GM11168 (cell line): Measurements from ENCODE around the gene APBA1.
"Not testable (repeated sequence)": the region's sequence is repeated elsewhere in the genome, so short reads cannot be mapped to it uniquely, and the experiment has no call there.

ENCODE experiments used
- in situ Hi-C: fragments of 300-500 bp; cut with MboI; formaldehyde crosslinking; loops from one replicate; pipeline ENCODE4 v1.12.0; 2022; ENCODE audit warnings: low sequenced_read_pairs; ENCODE audit not compliant: unreplicated experiment

APBA1 gene

GRCh38 chr9:69456201-69456600, 216.0 kb downstream of the APBA1 start:
- in situ Hi-C loops, result no loop called here

GRCh38 chr9:69455311-69455710, 216.9 kb downstream of the APBA1 start:
- in situ Hi-C loops, result no loop called here

- in situ Hi-C loops, result no loop called here
Observed at GRCh38 chr9:69454321-69454720, 217.8 kb downstream of the APBA1 start.

GRCh38 chr9:69453746-69454145, 218.4 kb downstream of the APBA1 start:
- in situ Hi-C loops, result no loop called here

GRCh38 chr9:69452110-69452782, 219.9 kb downstream of the APBA1 start:
- in situ Hi-C loops, result no loop called here

GRCh38 chr9:69446496-69446895, 225.7 kb downstream of the APBA1 start:
- in situ Hi-C loops, result no loop called here

GRCh38 chr9:69445251-69445650, 226.9 kb downstream of the APBA1 start:
- in situ Hi-C loops, result no loop called here

- in situ Hi-C loops, result no loop called here
Observed at GRCh38 chr9:69444791-69445190, 227.4 kb downstream of the APBA1 start.

- in situ Hi-C loops, result no loop called here
Observed at GRCh38 chr9:69444021-69444420, 228.2 kb downstream of the APBA1 start.

GRCh38 chr9:69443178-69443577, 229.0 kb downstream of the APBA1 start:
- in situ Hi-C loops, result no loop called here

GRCh38 chr9:69442486-69442885, 229.7 kb downstream of the APBA1 start:
- in situ Hi-C loops, result no loop called here

GRCh38 chr9:69440254-69440955, 231.8 kb downstream of the APBA1 start:
- in situ Hi-C loops, result not testable (repeated sequence)

- in situ Hi-C loops, result not testable (repeated sequence)
Observed at GRCh38 chr9:69439654-69440053, 232.5 kb downstream of the APBA1 start.

GRCh38 chr9:69433968-69434367, 238.2 kb downstream of the APBA1 start:
- in situ Hi-C loops, result no loop called here

- in situ Hi-C loops, result no loop called here
Observed at GRCh38 chr9:69433392-69433791, 238.8 kb downstream of the APBA1 start.

GRCh38 chr9:69432623-69433022, 239.5 kb downstream of the APBA1 start:
- in situ Hi-C loops, result no loop called here

GRCh38 chr9:69431777-69432176, 240.4 kb downstream of the APBA1 start:
- in situ Hi-C loops, result no loop called here

GRCh38 chr9:69431203-69431602, 241.0 kb downstream of the APBA1 start:
- in situ Hi-C loops, result no loop called here

- in situ Hi-C loops, result no loop called here
Observed at GRCh38 chr9:69430206-69430605, 242.0 kb downstream of the APBA1 start.

- in situ Hi-C loops, result loop anchor here (10.0 kb wide), 1 partner anchor 116 kb away; no protein-coding TSS in a partner anchor
Observed at GRCh38 chr9:69429281-69429680, 242.9 kb downstream of the APBA1 start.

GRCh38 chr9:69428017-69428785, 244.0 kb downstream of the APBA1 start:
- in situ Hi-C loops, result loop anchor here (10.0 kb wide), 1 partner anchor 117 kb away; no protein-coding TSS in a partner anchor
